ENCODE data around the gene PADI1.

Gene PADI1

GRCh38 chr1:17183388-17184160, 21.4 kb upstream of the PADI1 start:
- no peak for DNase-seq

GRCh38 chr1:17184161-17184665, 20.7 kb upstream of the PADI1 start:
- DNase-seq: no peak

DNA sequence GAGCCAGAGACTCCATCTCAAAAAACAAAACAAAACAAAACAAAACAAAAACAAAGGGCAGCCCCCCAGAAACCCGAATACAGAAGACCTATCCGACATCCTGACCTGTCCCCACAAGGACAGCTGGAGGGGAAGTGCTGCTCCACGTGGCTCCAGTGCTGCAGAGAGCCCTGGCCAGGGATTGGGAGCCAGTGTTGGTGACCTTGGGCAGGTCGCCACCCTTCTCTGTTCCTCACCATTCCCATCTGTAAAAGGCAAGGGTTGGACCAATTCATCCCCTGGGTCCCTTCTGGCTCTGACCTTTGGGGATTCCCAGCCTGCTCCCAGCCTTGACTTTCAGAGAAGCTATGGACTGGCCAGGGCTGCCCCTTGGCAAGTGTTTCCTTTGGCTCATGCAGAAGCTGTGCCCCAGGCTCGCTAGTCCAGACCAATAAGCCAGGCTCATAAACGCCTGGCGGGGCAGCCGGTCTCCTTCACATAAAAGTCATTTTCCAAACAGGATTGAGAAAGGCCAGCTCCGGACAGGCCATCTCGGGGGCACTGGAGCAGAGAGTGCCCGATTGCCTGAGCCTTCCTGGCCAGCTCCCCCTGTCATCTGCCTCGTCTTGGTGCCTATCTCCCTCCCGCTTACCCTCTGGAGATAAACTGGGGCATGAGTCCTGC, 20.0 kb upstream of the PADI1 start:
- no peak for DNase-seq

- DNase-seq: no peak
These were observed 19.5 kb upstream of the PADI1 start for GRCh38 chr1:17185485-17185860.

DNA sequence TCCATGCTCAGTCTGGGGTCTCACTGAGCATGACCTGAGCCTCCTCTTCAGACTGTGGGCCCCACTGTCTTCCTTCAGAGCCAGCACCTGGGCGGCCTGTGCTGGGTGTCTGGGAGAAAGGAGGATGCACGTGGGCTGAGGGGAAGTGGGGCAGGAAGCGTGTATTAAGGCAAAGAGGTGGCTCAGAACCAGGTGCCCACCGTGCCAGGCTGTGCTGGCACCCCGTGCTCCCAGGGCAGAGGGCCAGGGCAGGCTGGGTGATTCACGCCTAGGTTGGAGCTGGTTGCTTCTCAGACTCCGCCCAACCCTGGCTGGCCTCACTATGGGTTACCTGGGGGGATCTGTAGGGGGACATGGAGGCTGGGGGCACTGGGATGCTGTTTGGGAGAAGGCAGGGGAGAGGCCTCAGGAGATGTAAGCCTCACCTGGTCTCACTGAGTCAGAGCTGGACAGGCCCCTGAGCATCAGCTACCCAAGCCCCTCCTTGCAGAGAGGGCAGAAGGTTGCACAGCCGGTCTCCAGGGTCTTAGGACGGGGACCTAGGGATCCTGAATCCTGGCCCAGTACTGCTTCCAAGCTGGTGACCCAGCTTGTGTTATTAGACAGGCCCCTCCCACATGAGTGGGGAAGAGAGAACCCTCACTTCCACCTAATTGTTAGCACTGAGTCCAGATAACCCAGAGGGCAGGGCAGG, 18.6 kb upstream of the PADI1 start:
- DNase-seq: no peak

DNA sequence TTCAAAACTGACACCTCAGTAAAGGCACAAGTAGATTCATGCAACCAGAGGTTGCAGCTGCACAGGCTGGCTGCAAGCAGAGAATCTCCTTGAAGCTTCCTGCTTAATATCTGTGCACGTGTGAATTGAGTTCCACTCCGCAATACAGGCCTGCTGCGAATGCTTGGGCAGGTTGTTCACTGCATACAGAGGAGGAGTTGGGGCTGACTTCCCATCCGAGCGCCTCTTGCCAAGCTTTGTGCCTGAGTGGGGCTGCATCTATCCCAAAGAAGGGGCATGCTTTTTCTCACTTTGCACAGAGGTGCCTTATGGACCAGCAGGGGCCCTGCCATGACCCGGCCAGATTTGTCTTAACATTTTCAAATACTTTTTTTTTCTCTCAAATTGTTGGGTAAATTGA, 17.9 kb upstream of the PADI1 start:
- DNase-seq: no peak

GRCh38 chr1:17188217-17188616, 16.7 kb upstream of the PADI1 start:
- no peak for DNase-seq

GRCh38 chr1:17188889-17189631, 15.9 kb upstream of the PADI1 start:
- DNase-seq: no peak

GRCh38 chr1:17189632-17189990, 15.3 kb upstream of the PADI1 start:
- no peak for DNase-seq

DNA sequence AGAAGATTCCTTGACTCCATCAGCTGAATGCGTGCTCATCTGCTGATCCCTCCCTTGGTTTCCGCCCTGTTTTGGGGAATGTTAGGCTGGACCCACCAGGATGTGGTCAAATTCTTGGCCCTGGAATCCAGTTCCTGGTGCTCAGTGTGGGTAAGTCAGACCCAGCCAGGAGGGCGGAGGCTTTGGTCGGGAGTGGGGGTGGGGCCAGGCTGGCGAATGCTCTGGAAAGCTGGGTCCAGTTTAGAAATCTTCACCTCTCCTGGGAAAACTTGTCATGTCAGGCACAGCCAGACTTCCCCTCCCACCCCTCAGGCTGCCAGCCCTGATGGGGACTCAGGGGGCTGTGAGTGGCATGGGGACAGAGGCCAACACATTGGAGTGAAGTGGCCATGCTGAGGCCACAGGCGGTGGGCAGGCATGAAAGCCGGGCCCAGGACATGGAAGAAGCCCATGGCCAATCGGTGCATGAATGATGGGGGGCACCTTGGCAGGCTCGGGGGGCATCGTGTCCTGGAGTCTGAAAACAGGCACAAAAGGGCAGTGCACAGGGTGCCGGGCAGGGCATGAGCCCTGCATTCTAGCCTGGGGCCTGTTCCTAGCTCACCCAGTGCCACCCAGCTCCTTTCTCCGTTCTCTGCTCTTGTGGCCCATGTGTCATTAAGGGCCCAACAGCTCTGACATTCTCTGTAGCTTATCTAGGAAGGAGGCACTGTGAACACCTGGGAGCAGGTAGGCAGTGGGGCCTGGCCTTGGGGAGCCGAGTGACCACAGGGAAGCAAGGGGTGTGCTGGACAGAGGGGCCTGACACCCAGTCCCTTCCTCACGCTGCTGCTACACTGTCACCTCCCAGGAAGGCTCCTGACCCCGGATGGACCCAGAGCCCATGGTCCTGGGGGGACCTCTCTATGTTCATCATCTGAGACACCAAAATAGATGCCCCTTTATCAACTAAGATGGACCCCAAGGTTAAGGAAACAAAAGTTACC, 14.6 kb upstream of the PADI1 start:
- no peak for DNase-seq

DNA sequence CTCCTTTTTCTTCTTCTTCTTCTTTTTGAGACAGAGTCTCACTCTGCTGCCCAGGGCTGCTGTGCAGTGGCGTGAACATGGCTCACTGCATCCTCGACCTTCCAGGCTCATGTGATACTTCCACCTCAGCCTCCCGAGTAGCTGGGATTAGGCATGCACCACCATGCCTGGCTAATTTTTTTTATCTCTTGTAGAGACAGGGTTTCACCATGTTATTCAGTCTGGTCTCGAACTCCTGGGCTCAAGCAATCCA, 13.0 kb upstream of the PADI1 start:
- DNase-seq: no peak

GRCh38 chr1:17192394-17193221, 12.3 kb upstream of the PADI1 start:
- DNase-seq: no peak

DNA sequence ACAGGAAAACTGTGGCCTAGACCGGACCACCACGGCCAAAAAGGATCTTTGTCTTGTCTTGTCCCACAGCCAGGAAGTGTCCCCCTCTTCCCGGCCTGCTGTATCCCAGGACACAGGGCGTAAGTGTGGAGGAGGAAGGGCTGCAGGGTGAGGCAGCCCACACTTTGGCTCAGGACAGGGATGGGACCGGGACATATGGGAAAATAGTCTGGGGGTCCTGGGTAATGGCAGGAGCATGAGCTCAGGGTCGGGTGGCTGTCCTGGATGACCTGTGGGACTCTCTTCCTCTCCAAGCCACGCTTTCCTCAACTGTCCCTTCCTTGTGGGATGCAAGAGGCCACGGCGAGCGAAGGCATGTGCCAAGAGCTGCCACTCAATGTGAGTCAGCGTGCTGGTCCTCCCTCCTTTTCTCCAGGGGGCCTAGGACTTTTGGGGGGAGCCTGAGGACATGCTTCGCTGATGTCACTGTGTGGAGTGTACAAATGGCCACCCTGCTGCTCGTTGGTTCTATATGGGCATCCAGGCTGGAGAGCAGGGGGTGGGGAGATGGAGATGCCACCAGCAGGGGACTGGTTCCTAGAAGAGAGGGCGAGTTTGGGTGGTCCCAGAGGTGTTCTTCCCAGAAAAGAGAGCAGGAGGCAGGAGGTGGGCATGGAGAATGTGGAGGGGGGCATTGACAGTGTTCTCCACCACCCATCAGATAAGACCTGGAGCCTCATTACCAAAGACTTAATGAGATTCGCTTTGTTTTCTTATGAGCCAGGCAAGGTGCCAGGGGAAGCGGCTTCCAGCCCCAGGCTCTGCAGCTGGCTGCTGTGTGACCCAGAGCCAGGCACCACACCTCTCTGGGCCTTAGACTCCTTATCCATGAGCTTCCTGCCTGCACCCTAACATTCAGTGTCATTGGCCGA, 11.5 kb upstream of the PADI1 start:
- DNase-seq: no peak

DNA sequence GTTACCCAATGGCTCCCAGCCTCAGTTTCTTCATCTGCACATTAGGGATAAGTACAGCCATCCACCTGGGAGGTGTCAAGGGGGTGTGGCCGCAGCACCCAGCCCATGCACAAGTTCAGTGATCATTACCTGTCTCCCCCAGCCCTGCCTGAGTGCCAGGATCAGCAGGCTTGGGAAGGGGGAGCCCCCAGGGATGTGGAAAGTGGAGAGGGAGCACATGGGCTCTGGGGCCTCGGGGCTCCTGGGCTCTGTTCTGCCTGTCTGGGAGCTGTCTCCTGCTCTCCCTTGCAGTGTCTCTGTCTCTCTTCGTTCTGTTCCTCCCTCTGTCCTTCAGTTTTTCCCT, 10.8 kb upstream of the PADI1 start:
- no peak for DNase-seq

GRCh38 chr1:17194615-17195528, 10.1 kb upstream of the PADI1 start:
- DNase-seq: no peak

DNA sequence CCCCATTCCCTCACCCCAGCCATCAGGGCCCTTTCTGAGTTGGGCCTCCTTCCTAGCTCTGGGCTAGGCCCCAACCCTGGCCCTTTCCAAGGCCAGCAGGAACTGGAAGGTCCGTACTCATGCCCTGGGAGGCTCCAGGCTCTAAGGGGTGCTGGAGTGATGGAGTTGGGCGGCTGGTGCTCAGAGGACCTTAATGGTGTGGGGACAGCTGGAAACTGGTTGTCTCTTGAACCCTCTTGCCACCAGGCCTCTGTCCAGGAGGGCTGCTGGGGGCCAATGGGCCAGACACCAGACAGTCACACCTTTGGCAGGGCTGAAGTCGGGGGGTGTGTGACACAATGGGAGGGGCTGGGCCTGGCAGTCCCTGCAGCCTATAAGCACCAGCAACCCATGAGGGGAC, 9.2 kb upstream of the PADI1 start:
- no peak for DNase-seq

GRCh38 chr1:17196496-17197185, 8.3 kb upstream of the PADI1 start:
- DNase-seq: no peak

GRCh38 chr1:17197696-17198095, 7.2 kb upstream of the PADI1 start:
- no peak for DNase-seq

All from midbrain (tissue), 1 donor.